Stimulated activated CD4-positive, alpha-beta T cell treated with anti-CD3 and anti-CD28 coated beads, TNF-alpha, amount 100 ng/mL, for 48 hours (primary cell): Measurements from ENCODE around the gene COP1.
"Not testable (repeated sequence)": the region's sequence is repeated elsewhere in the genome, so short reads cannot be mapped to it uniquely, and the experiment has no call there.

ENCODE experiments used
- DNase-seq, 3 donors: peaks; one replicate each; pipeline ENCODE4 v3.0.0-alpha.2; 2020; ENCODE audit warnings: low read depth in 3 of 3

COP1 gene

GRCh38 chr1:176134666-176135065 is 72.4 kb downstream of the COP1 start:
- DNase-seq: no peak

- no peak for DNase-seq
Observed at GRCh38 chr1:176122282-176122681, 84.8 kb downstream of the COP1 start.

GRCh38 chr1:176119549-176119948 is 87.5 kb downstream of the COP1 start:
- DNase-seq: no peak

GRCh38 chr1:176118985-176119384 is 88.1 kb downstream of the COP1 start:
- DNase-seq: no peak

- DNase-seq: no peak
Observed at GRCh38 chr1:176111835-176112234, 95.3 kb downstream of the COP1 start.

GRCh38 chr1:176110203-176110602 is 96.9 kb downstream of the COP1 start:
- DNase-seq: no peak

GRCh38 chr1:176102768-176103350 is 104.2 kb downstream of the COP1 start:
- peak in 1 of 3 donors; percentile 2 for DNase-seq

- DNase-seq: no peak
Observed at GRCh38 chr1:176101951-176102642, 105.0 kb downstream of the COP1 start.

- DNase-seq: no peak
Observed at GRCh38 chr1:176098560-176098959, 108.5 kb downstream of the COP1 start.

GRCh38 chr1:176096015-176096414 is 111.1 kb downstream of the COP1 start:
- DNase-seq: no peak

- no peak for DNase-seq
Observed at GRCh38 chr1:176090766-176091165, 116.3 kb downstream of the COP1 start.

GRCh38 chr1:176087746-176088145 is 119.3 kb downstream of the COP1 start:
- DNase-seq: not testable (repeated sequence)

- DNase-seq: peak in 1 of 3 donors; percentile 17
Observed at GRCh38 chr1:176073524-176074157, 133.4 kb downstream of the COP1 start.

- no peak for DNase-seq
Observed at GRCh38 chr1:176068901-176069300, 138.2 kb downstream of the COP1 start.

- DNase-seq: no peak
Observed at GRCh38 chr1:176068256-176068655, 138.8 kb downstream of the COP1 start.

- DNase-seq: no peak
Observed at GRCh38 chr1:176066709-176067108, 140.4 kb downstream of the COP1 start.

- no peak for DNase-seq
Observed at GRCh38 chr1:176058686-176059085, 148.4 kb downstream of the COP1 start.

GRCh38 chr1:176056312-176056711 is 150.8 kb downstream of the COP1 start:
- DNase-seq: no peak

- DNase-seq: no peak
Observed at GRCh38 chr1:176055398-176055797, 151.7 kb downstream of the COP1 start.

- no peak for DNase-seq
Observed at GRCh38 chr1:176051902-176052518, 155.1 kb downstream of the COP1 start.

- no peak for DNase-seq
Observed at GRCh38 chr1:176051402-176051801, 155.7 kb downstream of the COP1 start.

GRCh38 chr1:176049582-176049981 is 157.5 kb downstream of the COP1 start:
- no peak for DNase-seq

- no peak for DNase-seq
Observed at GRCh38 chr1:176046926-176047325, 160.2 kb downstream of the COP1 start.
